Measurements from ENCODE around the gene ARID3A. TPM values are rescaled to one million over a fixed set of nuclear protein-coding genes. Genes with fewer than 3 reads are reported as not detected.

The ARID3A gene
- total and polyA plus RNA-seq, 12 donors = 3.0 to 11.7 (median 5.0) TPM

- WGBS, 2 donors = 81 to 83% methylated on average over 32 of the region's 32 CpGs
- Histone ChIP-seq H3K36me3 (peaks cover 0 to 37% (median 0%) of the 10 kb centered on the region in 9 donors), H3K9me3 (no peaks in the 10 kb centered on the region), H3K4me3 (no peak overlapping the region), H3K4me1 (peaks cover 0 to 14% (median 0%) of the 10 kb centered on the region in 9 donors), H3K27me3 (no peaks in the 10 kb centered on the region), H3K27ac (no peak overlapping the region)
- TF ChIP-seq, protein P1, sequence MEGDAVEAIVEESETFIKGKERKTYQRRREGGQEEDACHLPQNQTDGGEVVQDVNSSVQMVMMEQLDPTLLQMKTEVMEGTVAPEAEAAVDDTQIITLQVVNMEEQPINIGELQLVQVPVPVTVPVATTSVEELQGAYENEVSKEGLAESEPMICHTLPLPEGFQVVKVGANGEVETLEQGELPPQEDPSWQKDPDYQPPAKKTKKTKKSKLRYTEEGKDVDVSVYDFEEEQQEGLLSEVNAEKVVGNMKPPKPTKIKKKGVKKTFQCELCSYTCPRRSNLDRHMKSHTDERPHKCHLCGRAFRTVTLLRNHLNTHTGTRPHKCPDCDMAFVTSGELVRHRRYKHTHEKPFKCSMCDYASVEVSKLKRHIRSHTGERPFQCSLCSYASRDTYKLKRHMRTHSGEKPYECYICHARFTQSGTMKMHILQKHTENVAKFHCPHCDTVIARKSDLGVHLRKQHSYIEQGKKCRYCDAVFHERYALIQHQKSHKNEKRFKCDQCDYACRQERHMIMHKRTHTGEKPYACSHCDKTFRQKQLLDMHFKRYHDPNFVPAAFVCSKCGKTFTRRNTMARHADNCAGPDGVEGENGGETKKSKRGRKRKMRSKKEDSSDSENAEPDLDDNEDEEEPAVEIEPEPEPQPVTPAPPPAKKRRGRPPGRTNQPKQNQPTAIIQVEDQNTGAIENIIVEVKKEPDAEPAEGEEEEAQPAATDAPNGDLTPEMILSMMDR (IDR thresholded peaks at IDR 0.05) = no peak
- no peak for ATAC-seq
- no peak for DNase-seq
- intact Hi-C loops (cut with DNase I) = no loop called here
Measured at GRCh38 chr19:903266-903797, 22.5 kb upstream of the ARID3A start.

DNA sequence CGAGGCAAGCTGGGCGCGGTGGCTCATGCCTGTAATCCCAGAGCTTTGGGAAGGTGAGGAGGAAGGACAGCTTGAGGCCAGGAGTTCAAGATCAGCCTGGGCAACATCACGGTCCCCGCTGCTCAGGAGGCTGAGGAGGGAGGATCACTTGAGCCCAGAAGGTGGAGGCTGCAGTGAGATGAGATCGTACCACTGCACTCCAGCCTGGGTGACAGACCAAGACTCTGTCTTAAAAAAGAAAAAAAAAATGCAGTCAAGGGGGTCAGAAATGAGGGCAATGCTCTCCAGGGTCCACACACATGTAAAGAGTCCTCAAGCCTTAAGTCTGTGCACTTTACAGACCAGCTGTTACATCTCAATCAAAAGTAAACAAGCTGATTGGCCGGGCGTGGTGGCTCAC, 21.3 kb upstream of the ARID3A start:
- H3K27ac ChIP-seq = no peak overlapping the region
- peaks cover 0 to 26% (median 0%) of the 10 kb centered on the region in 9 donors for H3K4me1 ChIP-seq
- 94% methylated on average over 8 of the region's 8 CpGs for WGBS, 2 donors
- intact Hi-C loops (cut with DNase I) = no loop called here
- DNase-seq (no peak), ATAC-seq (no peak)
- H3K27me3 ChIP-seq = no peaks in the 10 kb centered on the region
- TF ChIP-seq, protein P1 (IDR thresholded peaks at IDR 0.05) = no peak
- H3K4me3 ChIP-seq = no peak overlapping the region
- H3K36me3 ChIP-seq = peaks cover 0 to 25% (median 0%) of the 10 kb centered on the region in 9 donors
- H3K9me3 ChIP-seq = no peaks in the 10 kb centered on the region

- peaks cover 0 to 43% (median 0%) of the 10 kb centered on the region in 9 donors for H3K4me1 ChIP-seq
- peaks cover 0 to 14% (median 0%) of the 10 kb centered on the region in 9 donors for H3K36me3 ChIP-seq
- H3K9me3 ChIP-seq = no peaks in the 10 kb centered on the region
- peak overlapping the region in 1 of 10 donors; percentile 93 for H3K27ac ChIP-seq
- DNase-seq (no peak), ATAC-seq (no peak)
- H3K27me3 ChIP-seq = no peaks in the 10 kb centered on the region
- WGBS, 2 donors = 96 to 97% methylated on average over 7 of the region's 7 CpGs
- TF ChIP-seq, protein P1 (IDR thresholded peaks at IDR 0.05) = no peak
- intact Hi-C loops (cut with DNase I) = loop anchor here in 1 of 10 donors (5.0 kb wide), 1 partner anchor 34 kb away; no protein-coding TSS in a partner anchor
- no peak overlapping the region for H3K4me3 ChIP-seq
Measured at GRCh38 chr19:906480-906879, 19.4 kb upstream of the ARID3A start.

DNA sequence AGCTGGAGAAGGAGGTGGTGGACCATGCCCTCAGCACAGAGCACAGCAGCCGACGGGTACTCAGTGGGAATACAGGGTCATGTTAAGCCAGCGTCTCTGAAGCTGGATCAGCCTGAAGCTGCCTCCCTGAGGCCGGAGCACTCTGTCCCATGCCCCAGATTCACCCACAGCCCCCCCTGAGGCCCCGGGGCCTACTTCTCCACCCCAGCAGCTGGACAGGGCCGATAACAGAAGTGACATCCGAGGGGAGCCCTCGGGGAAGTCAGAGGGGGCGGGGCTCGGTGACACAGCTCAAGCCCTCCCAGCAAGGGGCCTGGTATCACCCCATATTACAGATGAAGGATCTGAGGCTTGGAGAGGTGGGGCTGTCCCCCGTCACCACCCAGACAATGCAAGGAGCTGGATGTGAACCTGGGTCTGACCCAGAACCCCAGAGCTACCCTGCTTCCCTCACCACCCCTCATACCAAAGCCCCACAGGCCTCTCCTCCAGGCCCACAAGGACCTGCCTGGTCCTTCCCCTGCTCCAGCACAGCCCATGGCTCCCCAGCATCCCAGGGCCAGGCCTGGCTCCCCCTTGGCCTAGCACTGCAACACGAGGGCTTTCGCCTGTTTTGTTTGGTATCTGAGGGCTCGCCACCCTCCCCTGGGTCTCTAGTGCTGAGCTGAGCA, 18.5 kb upstream of the ARID3A start:
- TF ChIP-seq, protein P1 (IDR thresholded peaks at IDR 0.05) = no peak
- Histone ChIP-seq H3K4me3 (peak overlapping the region in 1 of 10 donors; percentile 47), H3K9me3 (no peaks in the 10 kb centered on the region), H3K36me3 (peaks cover 0 to 7% (median 0%) of the 10 kb centered on the region in 9 donors), H3K27me3 (no peaks in the 10 kb centered on the region), H3K4me1 (peaks cover 0 to 46% (median 0%) of the 10 kb centered on the region in 9 donors), H3K27ac (peak overlapping the region in 2 of 10 donors; percentile 14 to 93)
- intact Hi-C loops (cut with DNase I) = loop anchor here in 1 of 10 donors (5.0 kb wide), 1 partner anchor 35 kb away; no protein-coding TSS in a partner anchor
- peak in 3 of 8 donors; percentile 24 to 32 (median 30) for ATAC-seq
- 73 to 75% methylated on average over 14 of the region's 14 CpGs for WGBS, 2 donors
- DNase-seq = no peak

Measured in heart right ventricle (tissue), 16 donors.